HS-5 (cell line): ENCODE data around the gene TRPT1.
"Not testable (repeated sequence)": the region's sequence is repeated elsewhere in the genome, so short reads cannot be mapped to it uniquely, and the experiment has no call there.

Experiments used
- DNase-seq: peaks from one replicate; pipeline ENCODE4 v3.0.0-alpha.2; 2012; ENCODE audit warnings: low read depth

The TRPT1 gene

GRCh38 chr11:64258946-64259532 lies 33.1 kb upstream of the TRPT1 start:
- DNase-seq = no peak

- no peak for DNase-seq
These were observed 32.4 kb upstream of the TRPT1 start for GRCh38 chr11:64258356-64258755.

- no peak for DNase-seq
These were observed 30.3 kb upstream of the TRPT1 start for GRCh38 chr11:64256300-64256699.

GRCh38 chr11:64255135-64256128 lies 29.4 kb upstream of the TRPT1 start:
- DNase-seq = no peak

GRCh38 chr11:64254326-64254725 lies 28.3 kb upstream of the TRPT1 start:
- DNase-seq = no peak

GRCh38 chr11:64253481-64253880 lies 27.5 kb upstream of the TRPT1 start:
- no peak for DNase-seq

GRCh38 chr11:64253043-64253442 lies 27.1 kb upstream of the TRPT1 start:
- DNase-seq = no peak

GRCh38 chr11:64252003-64252872 lies 26.3 kb upstream of the TRPT1 start:
- no peak for DNase-seq

GRCh38 chr11:64251753-64252002 lies 25.7 kb upstream of the TRPT1 start:
- DNase-seq = no peak

- no peak for DNase-seq
These were observed 25.2 kb upstream of the TRPT1 start, which contains the start of gene PLCB3 for GRCh38 chr11:64251016-64251752. TSS of gene PLCB3 (plus strand) at chr11:64251530. CDS start at chr11:64251650, 120 bp downstream.

GRCh38 chr11:64250415-64251015 lies 24.5 kb upstream of the TRPT1 start:
- no peak for DNase-seq

GRCh38 chr11:64249563-64250414 lies 23.8 kb upstream of the TRPT1 start:
- DNase-seq = no peak

GRCh38 chr11:64249038-64249437 lies 23.1 kb upstream of the TRPT1 start:
- DNase-seq = no peak

- no peak for DNase-seq
These were observed 22.6 kb upstream of the TRPT1 start for GRCh38 chr11:64248578-64248977.

- DNase-seq = no peak
These were observed 21.9 kb upstream of the TRPT1 start for GRCh38 chr11:64247729-64248531.

- no peak for DNase-seq
These were observed 21.1 kb upstream of the TRPT1 start, which contains the start of gene PPP1R14B for GRCh38 chr11:64246871-64247728. TSS of gene PPP1R14B (minus strand) at chr11:64246943. CDS start at chr11:64246673, 270 bp downstream.

- not testable (repeated sequence) for DNase-seq
These were observed 20.6 kb upstream of the TRPT1 start for GRCh38 chr11:64246621-64246870.

- peak; percentile 70 for DNase-seq
These were observed 20.0 kb upstream of the TRPT1 start for GRCh38 chr11:64245797-64246620.
